Dedifferentiated amniotic fluid mesenchymal stem cell (primary cell): ENCODE measurements around the gene PHF2.
"Not testable (repeated sequence)": the region's sequence is repeated elsewhere in the genome, so short reads cannot be mapped to it uniquely, and the experiment has no call there.

ENCODE experiments used
- DNase-seq: peaks from one replicate; pipeline ENCODE4 v3.0.0-alpha.2; 2016; ENCODE audit errors: extremely low spot score

The PHF2 gene

DNA sequence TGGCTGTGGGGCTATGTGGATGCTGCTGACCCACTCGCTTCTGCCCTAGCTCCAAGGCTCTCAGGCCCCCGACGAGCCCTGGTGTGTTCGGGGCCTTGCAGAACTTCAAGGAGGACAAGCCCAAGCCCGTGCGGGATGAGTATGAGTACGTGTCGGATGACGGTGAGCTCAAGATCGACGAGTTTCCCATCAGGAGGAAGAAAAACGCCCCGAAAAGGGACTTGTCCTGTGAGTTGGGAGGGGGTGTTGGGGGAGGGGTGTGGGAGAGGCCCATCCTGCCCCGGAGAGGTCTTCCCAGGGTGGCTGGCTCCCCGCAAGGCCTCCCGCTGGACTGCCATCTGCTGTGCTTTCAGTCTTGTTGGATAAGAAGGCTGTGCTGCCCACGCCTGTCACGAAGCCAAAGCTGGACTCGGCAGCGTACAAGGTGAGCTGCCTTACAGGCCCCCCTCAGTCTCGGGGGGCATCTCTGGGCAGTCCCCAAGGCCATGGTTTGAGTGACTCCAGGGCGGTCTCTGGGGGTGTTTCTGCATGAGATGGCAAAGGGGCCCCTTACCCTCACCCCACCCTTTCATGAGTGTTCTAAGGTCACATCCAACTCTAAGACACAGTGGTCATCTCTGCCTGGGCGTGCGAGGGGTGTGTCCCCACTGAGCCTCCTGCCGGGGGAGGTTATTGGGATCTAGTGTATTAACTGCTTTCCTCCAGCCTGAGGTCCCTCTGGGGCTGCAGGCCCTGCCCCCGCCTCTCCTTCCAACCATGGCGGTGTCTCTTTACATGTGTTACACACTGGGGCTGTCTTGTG lies 89.5 kb downstream of the PHF2 start:
- no peak for DNase-seq

DNA sequence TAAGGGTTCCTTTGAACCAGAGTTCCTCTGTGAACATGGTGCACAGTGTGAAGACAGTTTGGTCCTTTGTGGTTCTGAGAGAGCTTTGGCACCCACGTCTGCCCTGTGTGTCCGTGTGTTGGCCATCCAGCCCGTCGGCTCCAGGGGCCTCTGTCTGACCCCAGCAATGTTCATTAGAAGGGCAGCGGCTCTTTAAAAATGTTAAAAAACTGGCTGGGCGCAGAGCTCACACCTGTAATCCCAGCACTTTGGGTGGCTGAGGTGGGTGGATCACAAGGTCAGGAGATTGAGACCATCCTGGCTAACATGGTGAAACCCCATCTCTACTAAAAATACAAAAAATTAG lies 90.0 kb downstream of the PHF2 start:
- not testable (repeated sequence) for DNase-seq

DNA sequence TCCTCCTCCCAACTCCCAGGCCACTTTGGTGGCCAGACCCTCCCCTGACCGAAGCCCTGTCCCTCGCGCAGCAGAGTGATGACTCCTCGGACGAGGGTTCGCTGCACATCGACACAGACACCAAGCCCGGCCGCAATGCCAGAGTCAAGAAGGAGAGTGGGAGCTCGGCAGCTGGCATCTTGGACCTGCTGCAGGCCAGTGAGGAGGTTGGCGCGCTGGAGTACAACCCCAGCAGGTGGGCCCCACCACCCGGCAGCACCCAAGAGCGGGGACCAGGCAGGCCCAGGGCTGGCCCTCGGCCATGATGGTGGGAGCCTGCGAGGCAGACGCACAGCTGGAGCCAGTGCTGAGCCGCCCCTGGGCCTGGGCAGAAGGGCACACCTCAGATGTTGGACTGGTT lies 90.6 kb downstream of the PHF2 start:
- no peak for DNase-seq

DNA sequence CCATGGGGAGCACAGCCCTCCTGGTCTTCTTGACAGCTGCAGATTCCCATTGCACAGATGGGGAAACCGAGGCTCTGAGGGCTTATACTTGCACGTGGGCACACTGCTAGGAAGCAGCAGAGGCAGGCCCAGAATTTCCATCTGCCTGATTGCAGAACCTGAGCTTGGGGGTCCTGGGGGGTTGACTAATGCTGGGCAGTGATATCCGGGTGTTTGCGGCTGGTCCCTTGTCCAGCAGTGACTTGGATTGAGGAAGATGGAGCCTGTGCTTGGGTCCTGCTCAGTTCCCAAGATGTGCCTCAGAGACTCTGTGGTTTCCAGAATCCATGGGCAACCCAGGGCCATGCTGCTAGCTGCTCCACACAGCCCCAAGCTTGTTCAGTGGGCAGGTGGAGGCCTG lies 91.2 kb downstream of the PHF2 start:
- no peak for DNase-seq

DNA sequence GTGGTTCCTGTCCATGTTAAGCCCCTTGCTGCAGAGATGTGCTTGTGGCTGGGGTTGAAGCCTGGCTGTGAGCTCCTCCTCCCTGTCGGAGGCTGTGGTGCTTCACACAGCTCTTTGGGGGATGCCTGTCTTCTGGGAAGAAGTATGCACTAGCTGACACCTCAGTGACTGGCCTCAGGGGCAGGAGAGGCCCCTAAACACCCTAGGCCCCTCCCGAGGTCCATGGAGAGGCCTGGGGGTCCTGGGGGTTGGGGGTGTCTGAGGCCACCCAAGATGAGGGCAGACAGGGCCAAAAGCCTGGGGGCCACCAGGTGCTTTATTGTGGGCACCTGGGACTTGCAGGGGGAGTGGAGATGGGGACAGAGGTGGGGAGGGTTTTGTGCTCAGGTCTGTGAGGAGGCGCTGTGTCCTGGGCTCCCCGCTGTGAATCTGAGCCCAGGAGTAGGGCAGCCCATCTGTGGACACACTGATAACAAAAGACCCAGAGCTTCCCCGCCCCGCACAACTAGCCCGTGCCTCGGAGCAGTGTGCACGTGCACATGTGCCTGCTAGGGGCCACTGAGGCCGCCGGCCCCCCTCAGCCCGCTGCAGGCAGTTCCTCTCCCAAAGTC lies 92.0 kb downstream of the PHF2 start:
- DNase-seq: no peak

DNA sequence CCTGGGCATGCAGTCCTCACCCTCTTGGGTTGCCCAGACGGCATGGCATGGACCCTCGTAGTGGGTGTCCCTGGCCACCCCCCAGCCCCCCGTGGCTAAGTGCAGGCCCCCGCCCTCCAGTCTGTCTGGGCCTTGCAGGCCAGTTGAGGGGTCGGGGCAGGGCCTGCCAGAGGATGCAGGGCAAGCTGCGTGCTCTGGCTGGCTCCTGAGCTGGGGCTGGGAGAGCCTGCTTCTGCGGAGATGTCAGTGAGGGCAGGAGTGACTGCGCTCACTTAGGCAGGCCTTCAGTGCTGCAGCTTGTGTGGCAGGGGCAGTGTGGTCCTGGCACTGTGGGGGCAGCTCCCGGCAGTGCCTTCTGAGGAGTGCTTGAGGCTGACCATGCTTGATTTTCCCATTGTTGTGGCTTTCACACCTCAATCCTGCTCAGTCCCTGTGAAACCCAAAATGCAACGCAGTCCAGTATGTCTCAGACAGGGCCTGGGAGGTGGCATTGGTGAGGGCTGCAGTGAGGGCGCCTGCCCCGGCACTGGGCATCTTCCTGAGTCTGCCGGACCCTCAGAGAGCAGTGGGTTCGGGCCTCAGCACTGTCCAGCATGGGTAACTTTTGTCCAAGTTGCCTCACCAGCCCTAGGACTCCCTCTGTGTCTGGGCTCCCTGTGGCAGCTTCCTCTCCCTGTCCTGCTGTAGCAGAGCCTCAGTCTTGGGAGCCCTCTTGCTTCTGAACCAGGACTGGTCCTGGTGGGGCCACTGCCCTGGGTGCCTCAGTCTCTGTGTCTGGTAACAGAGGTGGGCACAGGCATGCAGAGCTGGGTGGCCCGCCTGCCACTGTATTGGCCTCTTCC lies 93.0 kb downstream of the PHF2 start:
- no peak for DNase-seq

DNA sequence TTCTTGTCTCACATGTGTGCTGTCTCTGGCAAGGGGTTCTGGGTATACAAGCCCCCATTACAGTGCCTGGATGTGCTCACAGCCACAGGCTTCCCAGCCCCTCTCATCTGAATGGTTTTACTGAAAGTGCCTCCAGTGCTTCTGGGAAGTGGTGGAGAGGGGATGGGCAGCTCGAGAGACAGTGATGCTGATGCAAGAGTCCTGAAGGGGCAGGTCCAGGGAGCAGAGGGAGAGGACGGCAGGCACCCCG lies 93.5 kb downstream of the PHF2 start:
- DNase-seq: no peak

DNA sequence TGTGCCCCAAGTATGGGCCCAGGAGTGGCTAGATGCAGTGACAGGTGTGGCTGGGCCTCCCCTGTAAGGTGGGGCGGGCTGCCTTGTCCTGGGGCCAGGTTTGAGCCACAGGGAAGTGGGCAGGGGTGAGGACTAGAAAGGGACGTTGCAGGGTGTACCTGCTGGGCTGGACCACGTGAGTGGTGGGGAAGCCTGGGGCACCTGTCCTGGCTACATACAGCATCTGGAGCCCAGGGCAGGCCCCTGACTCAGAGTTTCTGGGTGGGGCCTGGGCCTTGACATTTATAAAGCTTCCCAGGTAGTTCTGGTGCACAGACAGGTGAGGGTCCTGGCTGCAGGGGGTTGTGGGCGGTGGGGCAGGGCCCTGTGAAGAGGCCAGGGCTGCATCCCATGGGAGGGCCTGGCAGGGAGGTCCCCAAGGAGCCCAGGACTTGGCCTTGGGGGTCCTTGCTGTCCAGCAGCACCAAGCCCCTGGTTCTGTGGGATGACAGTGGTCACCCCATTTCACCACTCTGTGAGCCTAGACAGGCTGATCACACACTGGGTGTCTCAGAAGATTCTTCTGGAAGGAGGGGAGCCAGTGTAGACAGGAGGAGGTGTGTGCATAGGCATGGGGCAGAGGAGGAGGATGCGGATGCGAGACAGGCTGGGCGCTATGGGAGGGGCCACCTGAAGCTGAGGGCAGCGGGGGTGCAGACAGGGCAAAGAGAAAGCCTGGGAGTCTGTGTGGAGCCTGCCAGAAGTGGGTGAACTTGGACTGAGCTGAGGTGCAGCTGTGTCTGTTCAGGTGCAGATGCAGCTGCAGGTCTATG lies 94.0 kb downstream of the PHF2 start:
- DNase-seq: no peak

DNA sequence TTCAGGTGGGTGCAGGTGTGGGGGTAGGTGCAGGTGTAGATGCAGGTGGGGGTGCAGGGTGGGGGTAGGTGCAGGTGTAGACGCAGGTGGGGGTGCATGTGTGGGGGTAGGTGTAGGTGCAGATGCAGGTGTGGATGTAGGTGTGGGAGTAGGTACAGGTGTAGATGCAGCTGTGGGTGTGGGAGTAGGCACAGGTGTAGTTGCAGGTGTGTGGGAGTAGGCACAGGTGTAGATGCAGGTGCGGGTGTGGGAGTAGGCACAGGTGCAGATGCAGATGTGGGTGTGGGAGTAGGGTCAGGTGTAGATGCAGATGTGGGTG lies 94.6 kb downstream of the PHF2 start:
- DNase-seq: no peak

DNA sequence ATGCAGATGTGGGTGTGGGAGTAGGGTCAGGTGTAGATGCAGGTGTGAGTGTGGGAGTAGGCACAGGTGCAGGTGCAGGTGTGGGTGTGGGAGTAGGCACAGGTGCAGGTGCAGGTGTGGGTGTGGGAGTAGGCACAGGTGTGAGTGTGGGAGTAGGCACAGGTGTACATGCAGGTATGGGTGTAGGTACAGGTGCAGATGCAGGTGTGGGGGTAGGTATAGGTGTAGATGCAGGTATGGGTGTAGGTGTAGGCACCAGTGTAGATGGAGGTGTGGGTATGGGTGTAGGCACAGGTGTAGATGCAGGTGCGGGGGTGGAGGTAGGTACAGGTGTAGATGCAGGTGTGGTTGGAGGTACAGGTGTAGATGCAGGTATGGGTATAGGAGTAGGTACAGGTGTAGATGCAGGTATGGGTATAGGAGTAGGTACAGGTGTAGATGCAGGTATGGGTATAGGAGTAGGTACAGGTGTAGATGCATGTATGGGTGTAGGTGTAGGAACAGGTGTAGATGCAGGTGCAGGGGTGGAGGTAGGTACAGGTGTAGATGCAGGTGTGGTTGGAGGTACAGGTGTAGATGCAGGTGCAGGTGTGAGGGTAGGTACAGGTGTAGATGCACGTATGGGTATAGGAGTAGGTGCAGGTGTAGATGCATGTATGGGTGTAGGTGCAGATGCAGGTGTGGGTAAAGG lies 96.1 kb downstream of the PHF2 start:
- DNase-seq: not testable (repeated sequence)

DNA sequence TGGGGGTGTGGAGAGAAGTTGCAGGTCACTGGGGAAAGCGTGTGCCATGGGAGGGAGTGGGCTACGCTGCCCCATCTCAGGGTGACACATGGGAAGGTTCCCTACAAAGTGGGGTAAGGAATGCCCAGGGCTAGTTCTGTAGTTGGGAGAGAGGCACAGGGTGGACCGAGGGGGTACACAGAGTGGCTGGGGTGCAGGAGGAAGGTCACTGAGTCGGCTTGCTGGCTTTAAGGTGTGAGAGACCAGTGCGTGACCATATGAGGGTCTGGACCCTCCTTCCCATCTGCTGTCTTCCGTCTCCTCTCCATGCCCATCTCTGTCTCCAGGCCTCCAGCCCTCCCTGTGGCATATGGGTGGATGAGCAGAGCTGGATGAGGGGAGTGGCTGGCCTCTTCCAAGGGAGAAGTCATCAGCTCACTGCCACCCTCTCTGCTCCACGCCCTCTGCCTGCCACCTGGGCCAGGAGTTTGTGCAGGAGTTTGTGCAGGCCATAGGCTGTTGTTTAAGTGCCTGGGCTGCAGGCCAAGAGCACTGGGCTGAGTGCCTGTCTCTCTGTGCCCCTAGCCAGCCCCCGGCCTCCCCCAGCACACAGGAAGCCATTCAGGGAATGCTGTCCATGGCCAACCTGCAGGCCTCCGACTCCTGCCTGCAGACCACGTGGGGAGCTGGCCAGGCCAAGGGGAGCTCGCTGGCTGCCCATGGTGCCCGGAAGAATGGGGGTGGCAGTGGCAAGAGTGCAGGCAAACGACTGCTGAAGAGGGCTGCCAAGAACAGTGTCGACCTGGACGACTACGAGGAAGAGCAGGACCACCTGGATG lies 96.8 kb downstream of the PHF2 start:
- DNase-seq: no peak

DNA sequence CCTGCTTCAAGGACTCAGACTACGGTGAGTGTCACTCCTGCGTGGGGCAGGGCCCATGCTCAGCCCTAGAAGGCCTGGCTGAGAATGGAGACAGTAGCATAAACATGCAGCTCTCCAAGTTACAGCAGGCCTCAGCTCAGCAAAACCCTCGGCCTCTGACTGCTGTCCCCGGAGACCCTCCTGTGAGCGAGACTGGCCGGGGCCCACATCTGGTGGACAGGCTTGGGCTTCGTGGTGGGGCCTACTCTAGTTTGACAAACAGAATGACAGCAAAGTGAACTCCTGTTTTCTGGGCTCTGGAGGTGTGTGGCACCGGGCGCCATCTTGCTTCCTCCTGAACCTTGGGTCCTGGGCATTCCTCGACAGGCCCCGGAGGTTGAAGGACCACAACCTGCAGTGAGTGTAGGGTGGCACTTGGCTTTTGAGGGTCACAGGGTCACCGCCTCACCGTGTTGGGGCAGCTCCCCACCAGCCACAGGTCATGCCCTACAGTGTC lies 97.5 kb downstream of the PHF2 start:
- DNase-seq: no peak

DNA sequence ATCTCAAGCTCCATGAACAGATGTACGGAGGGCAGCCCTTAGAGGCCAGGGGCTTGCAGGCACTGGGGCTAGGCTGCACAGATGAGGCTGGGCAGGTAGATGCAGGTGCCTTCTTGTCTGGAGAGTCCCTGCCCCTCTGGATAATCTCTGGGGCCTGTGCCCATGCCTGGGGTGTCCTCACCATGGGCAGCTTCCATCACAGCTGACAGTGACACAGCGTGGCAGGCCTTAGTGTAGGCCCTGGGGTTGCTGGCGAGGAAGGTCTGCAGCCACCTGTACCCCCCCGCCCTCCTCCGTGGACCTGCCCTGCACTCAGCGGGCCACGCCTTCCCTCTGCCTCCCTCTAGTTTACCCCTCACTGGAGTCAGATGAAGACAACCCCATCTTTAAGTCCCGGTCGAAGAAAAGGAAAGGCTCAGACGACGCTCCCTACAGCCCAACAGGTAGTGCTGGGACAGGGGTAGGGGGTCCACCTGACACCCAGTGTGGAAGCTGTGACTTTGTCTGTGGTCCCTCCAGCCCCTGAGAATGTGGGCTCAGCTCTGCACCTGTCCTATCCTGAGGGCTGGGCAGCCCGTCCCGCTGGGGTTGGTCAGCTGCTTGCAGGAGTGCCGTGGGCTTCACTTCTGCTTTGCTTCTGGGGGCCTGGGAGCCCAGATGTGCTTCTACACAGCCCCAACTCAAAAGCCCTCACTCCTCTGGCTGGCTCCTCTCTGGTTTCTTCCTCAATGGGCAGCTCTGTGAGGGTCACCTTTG lies 98.4 kb downstream of the PHF2 start:
- no peak for DNase-seq

DNA sequence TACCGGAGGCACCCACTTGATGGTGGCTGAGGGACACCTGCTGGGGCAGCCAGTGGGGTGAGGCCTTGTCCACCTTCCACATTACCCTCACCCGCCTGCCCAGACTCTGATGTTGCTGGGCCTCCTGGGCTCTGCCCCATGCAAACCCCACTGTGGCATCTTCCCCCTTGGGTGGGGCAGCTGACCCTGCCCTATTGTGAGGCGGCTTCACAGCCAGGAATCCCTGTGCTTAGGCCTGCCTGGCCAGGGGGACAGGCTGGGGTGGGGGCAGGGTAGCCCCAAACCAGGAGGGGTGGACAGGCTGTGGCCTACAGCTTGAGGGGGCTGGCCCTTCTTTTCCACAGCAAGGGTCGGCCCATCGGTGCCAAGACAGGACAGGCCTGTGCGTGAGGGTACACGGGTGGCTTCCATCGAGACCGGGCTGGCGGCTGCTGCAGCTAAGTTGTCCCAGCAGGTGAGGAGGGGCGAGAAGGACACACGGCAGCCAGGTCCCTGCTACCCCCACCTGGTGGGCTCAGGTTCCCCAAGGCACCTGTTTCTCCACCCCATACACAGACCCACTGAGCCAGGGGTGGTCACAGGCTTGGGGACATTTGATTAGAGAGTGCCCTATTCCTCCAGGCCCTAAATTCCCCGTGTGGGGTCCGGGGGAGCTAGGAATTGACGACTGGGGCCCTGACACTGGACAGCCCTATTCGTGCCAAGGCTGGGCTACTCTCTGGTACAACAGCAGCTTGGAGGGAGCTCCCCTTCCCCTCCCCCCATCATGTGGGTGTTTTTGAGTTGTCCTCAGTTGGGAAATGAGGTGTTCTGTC lies 99.2 kb downstream of the PHF2 start:
- DNase-seq: no peak

DNA sequence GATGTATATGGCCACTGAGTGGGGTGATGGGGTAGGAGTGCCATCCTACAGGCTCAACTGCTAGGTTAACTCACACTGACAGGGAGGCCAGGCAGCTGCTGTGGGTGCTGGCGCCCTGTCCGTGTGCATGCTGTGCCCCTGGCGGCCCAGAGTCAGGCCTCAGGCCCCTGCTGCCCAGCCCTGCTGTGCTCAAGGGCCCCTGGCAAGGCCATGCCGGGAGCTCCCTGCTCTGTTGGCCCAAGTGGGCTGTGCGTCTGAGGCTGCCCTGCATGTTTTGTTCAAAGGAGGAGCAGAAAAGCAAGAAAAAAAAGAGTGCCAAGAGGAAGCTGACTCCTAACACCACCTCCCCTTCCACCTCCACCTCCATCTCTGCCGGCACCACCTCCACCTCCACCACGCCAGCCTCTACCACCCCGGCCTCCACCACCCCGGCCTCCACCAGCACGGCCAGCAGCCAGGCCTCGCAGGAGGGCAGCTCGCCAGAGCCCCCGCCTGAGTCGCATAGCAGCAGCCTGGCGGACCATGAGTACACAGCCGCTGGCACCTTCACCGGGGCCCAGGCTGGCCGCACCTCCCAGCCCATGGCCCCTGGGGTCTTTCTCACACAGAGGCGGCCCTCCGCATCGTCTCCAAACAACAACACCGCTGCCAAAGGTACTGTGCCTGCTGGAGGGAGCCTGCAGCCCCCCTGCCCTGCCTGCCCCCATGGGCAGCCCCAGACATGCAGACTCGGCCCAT lies 100.1 kb downstream of the PHF2 start:
- DNase-seq: no peak

DNA sequence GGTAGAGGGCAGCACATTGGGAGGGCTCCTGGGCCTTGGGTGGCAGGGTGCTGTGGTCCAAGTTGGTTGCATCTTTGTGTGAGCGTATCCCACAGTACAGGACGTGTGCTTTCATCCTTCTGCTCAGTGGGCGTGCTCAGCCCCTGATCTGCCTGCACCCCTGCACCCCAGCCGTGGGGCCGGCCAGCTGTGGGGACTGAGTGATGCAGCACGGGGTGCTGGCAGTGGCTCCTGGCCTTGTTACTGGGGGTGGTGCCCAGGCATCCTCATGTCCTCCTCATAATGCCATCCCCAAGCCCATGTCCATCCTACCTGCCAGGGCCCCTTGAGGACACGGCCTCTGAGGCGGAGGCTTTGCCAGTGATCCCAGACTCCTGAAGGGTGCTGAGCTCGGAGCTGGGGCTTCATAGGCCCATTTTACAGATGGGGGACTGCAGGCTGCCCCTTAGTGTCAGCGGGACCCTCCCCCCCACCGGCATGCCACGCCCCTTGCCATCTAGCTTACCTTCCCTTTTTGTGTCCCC lies 100.7 kb downstream of the PHF2 start:
- DNase-seq: no peak

DNA sequence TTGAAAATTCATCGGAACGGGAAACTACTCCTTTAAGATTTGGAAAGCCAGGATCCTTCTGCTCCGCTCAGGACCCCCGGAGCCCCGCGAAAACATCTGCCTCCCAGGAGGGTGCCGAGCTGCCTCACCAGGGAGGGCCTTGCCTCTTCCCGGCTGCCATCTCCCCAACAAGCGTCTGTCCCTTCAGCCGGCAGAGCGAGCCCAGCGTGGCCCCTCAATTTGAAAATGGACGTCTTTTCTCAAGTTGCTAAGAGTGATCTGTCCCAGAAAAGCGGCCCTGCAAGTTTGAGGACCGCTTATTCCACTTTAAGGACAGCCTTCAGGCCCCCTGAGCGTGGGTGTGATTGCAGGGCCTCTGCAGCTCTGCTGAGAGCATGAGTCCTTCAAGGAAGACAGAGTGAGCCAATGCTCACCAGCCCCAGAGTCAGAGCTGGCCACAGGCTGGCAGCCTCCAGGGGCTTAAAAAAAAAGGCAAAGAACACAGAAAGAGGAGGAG lies 101.3 kb downstream of the PHF2 start:
- no peak for DNase-seq
